ENCODE measurements around the gene SLC38A7.

DNA sequence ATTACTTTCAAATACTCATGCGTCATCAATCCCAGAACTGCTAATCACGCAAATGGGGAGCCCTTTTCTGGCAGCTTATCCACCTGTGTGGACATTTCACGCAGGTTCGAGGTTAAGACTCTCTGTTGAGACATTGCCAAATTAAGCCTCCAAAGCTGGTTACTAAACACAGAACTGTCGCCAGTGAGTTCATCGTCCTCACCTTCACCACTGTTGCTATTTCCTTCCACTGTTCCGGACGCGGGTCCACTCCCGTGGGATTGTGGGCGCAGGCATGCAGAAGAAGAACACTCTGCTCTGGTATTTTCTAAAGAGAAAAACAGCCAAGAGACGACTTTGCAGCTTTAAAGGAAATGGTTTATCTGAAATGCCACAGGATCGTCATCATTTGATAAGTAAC lies 33.4 kb upstream of the SLC38A7 start:
- TF ChIP-seq, protein P1, sequence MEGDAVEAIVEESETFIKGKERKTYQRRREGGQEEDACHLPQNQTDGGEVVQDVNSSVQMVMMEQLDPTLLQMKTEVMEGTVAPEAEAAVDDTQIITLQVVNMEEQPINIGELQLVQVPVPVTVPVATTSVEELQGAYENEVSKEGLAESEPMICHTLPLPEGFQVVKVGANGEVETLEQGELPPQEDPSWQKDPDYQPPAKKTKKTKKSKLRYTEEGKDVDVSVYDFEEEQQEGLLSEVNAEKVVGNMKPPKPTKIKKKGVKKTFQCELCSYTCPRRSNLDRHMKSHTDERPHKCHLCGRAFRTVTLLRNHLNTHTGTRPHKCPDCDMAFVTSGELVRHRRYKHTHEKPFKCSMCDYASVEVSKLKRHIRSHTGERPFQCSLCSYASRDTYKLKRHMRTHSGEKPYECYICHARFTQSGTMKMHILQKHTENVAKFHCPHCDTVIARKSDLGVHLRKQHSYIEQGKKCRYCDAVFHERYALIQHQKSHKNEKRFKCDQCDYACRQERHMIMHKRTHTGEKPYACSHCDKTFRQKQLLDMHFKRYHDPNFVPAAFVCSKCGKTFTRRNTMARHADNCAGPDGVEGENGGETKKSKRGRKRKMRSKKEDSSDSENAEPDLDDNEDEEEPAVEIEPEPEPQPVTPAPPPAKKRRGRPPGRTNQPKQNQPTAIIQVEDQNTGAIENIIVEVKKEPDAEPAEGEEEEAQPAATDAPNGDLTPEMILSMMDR (IDR thresholded peaks at IDR 0.05), result no peak
- TF ChIP-seq EZH2 (IDR thresholded peaks at IDR 0.05; ENCODE audit: borderline replicate concordance, insufficient read depth, low read depth, low read length, poor library complexity, severe bottlenecking), result no peak

All from B cell (primary cell).